HG03108 (cell line): ENCODE results near the gene IGSF22.

Experiments
- ATAC-seq: cut with Tn5 transposase; IDR thresholded peaks from one replicate; pipeline ENCODE4 v1.9.1; 2021; ENCODE audit warnings: moderate library complexity; ENCODE audit not compliant: unreplicated experiment

The IGSF22 gene

GRCh38 chr11:18726040-18726439 lies at the start of gene IGSF22:
Gene IGSF22 (minus strand): TSS chr11:18726188. CDS start chr11:18724236, 1,952 bp downstream.
- no peak for ATAC-seq

DNA sequence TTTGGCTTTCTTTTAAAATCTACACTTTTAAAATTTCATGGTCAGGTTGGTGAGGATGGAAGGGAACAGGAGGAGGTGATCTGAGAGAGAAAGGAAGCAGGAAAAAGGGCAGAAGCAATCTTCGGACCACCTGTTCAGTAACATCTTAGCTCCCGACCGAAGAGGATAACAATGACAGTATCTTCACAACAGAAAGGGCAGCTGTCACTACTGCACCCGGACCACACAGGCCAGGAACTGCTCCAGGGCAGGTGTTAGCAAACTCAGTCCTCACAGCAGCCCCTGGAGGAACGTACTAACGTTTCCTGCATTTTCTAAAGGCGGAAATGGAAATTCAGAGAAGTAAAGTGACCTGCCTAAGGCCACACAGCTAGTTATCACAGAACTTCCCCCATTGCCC lies 48.8 kb upstream of the IGSF22 start:
- ATAC-seq = no peak

GRCh38 chr11:18773681-18774080 lies 47.7 kb upstream of the IGSF22 start:
- ATAC-seq = no peak

DNA sequence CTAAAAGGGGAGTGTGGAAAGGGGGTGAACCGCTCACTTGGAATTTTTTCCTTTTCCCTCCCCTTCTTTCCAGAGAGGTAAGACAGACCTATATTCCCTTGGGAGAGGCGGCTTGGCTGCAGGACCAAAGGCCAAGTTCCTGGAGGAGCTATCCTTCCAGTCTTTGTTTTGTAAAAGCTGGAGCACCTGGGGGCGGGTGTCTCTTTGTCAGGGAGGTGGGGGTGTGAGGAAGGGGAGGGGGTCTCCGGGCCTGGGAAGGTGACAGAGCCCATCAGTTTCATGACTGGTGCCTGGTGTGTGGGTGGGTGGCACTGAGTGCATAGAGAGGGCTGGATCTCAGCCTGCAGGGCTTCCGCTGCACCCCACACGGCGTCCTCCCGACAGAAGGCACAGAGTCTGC lies 47.1 kb upstream of the IGSF22 start:
- no peak for ATAC-seq

DNA sequence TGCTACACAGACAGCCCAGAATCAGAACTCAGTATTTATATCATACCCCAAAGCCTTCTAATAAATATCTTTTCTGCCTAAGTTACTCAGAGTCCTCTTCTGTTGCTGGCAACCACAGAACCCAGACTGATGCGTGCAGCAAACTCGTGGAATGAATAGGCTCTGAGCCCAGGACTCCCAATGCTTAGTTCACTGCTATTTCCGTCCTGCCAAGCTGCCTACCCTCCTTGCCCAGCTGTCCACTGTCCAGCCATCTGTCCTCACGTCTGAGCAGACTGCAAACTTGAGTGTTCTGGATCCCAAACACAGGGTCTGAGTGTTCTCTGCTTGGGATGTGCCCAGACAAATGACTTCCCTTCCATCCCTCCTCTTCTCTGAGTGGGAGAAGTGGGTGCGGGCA lies 46.2 kb upstream of the IGSF22 start:
- no peak for ATAC-seq

DNA sequence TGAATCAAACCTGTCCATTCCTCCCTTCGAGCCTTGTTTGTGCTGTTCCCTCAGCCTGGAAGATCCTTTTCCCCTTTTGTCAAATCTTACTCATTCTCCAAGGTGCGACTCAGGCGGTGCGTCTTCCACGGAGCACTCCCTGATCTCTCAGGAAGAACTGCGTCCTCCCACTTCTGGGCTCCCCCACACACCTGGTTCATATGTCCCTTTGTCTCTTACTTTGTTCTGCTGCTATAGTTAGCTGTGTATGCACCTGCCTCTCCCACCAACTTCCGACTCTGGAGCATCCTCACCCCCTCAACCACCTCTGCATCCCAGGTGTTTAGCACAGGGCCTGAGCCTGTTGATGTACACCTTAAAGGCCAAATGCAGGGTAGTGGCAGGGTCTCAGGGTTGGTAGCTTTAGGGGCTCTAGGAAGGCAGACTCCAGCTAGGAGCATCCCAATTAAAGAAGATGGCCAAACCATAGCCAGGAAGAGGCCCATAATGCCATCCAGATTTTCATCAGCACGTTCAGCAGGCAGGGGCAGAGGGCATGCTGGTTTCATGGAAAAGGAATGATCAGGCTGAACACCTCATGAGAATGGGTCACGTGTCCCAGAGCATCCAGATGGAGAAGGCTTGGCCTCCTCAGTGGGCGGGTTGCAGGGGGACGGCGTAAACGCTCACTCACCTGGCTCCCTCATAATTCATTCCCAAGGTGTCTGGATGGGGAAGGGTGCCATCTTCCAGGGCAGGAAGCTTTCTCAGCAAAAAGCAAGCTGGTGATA lies 45.5 kb upstream of the IGSF22 start:
- ATAC-seq = no peak

DNA sequence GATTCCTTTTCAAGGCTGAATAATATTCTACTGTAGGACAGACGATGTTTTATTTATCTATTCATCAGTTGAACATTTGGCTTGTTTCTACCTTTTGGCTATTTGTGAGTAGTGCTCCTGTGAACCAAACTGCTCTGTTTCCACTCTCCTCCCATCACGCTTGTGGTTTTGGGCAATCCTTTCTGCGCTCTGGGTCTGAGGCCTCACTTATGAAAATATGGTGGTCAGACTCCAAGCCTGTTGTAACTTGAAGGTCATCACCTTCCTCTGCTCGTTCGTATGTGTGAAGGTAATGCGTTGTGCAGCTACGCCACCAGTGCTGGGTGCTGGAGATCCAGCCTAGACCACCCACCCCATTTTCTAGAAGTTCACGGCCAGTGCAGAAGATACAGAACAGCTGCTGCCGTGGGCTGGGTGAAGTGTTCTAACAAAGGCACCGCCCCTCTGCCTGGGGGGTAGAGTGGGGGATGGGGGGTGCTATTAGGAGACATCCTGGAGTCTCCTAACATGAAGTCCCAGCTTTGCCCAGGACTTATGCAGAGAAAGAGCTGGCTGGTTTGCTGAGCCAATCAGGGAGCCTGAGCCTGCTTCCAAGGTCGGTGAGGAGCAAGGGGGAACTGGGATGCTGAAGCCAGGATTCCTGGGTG lies 44.6 kb upstream of the IGSF22 start:
- ATAC-seq = no peak

GRCh38 chr11:18769802-18770456 lies 43.9 kb upstream of the IGSF22 start:
- ATAC-seq = peak; percentile 70

DNA sequence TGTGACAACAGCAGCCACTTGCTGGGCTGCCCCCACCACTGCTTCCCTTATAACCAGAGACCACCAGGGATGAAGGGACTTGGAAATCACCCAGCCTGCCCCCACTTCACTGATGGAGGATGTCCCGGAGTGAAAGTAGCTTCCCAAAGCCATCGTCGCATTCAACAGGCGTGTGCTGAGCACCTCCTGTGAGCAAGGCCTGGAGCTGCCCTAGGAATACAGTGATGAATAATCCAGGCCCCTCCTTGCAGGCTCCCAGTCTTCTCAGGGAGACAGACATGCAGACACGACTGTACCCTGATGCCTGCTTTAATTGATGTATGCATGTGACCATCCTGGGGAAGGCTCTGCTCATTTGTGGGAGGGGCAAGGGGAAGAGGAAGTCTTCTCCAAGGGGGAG lies 43.0 kb upstream of the IGSF22 start:
- no peak for ATAC-seq

- peak; percentile 77 for ATAC-seq
Measured at GRCh38 chr11:18768472-18768901, 42.5 kb upstream of the IGSF22 start.

- no peak for ATAC-seq
Measured at GRCh38 chr11:18766015-18766414, 40.0 kb upstream of the IGSF22 start.

DNA sequence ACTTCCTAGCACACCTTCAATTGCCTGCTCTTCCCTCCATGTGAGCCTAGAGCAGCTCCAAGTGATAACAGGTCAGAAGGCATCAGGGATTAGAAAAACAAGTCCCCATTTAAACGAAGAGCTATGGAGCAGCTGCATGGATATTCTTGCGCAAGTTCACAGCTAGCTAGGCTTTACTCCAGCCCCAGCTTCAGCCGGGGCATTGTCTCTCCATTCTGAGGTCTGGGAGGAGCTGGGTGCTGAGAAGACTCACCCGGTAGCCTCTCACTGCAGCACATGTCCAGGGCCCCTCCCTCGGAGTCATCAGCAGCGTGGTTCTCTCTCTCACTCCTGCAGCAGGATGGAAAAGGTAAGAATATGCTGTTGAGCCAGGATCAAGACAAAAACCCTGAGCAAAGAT lies 39.6 kb upstream of the IGSF22 start:
- no peak for ATAC-seq

DNA sequence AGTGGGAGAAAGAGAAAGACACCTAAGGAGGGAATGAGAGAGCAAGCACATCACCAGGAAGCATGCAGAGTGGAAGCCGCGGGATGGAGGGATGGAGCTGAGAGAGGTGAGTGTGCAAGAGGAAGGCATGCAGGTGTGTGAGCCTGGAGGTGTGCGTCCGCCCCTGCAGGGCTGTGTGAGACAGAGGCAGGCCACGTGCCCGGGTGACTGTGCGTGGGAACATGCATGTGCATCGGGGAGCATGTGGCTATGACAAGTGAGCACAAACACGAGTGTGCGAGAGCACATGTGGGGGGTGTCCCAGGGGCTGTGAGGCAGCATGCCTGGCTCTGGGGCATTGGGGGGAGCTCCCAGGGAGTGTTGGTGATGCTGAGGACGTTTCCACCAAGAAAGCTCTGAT lies 35.8 kb upstream of the IGSF22 start:
- ATAC-seq = no peak

DNA sequence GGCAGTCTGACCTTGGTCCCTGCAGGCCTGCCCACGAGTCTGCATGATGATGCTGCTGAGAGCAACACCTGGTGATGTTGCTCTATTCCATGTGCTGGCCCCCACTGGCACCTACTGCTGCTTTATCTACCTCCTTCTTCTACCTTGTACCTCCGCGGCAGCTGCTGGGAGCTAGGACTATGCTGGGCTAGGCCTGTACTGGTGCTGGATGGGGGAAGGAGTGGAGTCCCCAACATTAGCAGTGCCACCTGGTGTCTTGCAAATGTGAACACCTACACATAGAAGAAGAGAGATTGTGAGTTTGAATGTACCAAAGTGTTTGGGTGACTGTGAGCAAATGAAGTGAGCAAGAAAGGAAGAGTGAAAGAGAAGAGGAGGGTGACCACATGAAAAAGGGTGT lies 35.2 kb upstream of the IGSF22 start:
- no peak for ATAC-seq

DNA sequence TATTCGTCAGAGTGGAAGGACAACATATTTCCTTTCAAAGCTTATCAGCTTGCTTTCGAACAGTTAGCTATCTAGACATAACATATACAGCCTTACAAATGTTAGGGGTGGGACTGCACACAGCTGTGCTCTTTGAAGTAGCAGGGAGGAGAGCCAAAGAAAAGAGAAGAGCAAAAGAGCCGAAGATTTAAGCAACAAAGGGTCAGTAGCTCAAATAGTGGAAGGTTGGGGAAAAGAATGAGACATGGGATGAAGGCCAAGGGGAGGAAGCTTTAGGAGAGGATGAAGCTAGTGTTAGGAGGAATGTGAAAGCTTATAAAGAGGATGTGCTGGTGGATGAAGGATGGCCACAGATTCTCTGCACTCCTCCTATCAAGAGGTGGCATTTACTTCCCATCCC lies 31.8 kb upstream of the IGSF22 start:
- no peak for ATAC-seq

- ATAC-seq = no peak
Measured at GRCh38 chr11:18756889-18757288, 30.9 kb upstream of the IGSF22 start.

DNA sequence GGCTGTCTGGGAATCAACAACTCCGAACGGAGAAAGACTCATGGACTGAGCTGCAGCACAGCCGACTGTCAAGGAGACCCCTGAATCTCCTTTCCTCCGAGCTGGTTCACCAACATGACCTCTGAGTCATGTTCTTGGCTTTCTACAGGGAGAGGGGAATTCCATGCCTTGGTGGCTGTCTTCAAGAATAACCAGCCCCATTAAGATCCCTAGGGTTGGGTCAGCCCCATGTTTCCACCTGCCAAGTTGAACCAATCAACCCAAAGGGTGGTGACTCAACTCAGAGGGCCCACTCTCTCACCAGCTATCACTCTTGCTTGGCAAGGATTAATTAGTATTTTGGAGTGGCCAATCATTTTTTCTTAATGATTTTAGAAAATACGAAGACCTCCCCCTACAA lies 28.3 kb upstream of the IGSF22 start:
- no peak for ATAC-seq

- no peak for ATAC-seq
Measured at GRCh38 chr11:18752502-18752901, 26.5 kb upstream of the IGSF22 start.

DNA sequence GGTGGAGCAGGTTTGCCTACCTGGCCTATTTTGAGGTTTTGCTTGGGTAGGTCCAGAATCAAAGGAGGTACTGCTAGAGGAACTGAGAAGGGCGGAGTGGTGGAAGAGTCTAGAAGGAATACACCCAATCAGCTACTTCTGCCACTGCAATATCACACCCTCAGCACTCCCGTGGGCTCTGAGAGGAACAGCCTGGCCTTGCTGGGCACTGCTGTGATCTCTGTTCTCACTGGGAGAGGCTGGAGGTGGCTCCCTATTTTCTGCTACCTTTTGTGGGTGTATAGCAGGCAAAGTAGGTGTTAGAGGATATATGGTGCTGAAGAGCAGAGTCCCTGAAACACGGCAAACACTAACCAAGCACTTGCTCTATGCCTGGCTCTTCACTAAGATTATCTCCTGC lies 25.0 kb upstream of the IGSF22 start:
- ATAC-seq = no peak

GRCh38 chr11:18749681-18750319 lies 23.8 kb upstream of the IGSF22 start:
- no peak for ATAC-seq

GRCh38 chr11:18748766-18749365 lies 22.9 kb upstream of the IGSF22 start:
- no peak for ATAC-seq
